Ammon's horn (tissue), 1 donor: ENCODE data around the gene TMBIM1.
"Not testable (repeated sequence)": the region's sequence is repeated elsewhere in the genome, so short reads cannot be mapped to it uniquely, and the experiment has no call there.

ENCODE experiments used
- DNase-seq: peaks from one replicate; pipeline ENCODE4 v3.0.0-alpha.2; 2016; ENCODE audit warnings: low spot score

Gene TMBIM1

GRCh38 chr2:218318241-218318640, 25.9 kb upstream of the TMBIM1 start:
- DNase-seq: no peak

GRCh38 chr2:218317835-218318234, 25.5 kb upstream of the TMBIM1 start:
- no peak for DNase-seq

GRCh38 chr2:218317303-218317630, 25.0 kb upstream of the TMBIM1 start:
- DNase-seq: no peak

GRCh38 chr2:218315397-218315796, 23.1 kb upstream of the TMBIM1 start:
- DNase-seq: no peak

GRCh38 chr2:218314764-218315163, 22.5 kb upstream of the TMBIM1 start:
- DNase-seq: not testable (repeated sequence)

- no peak for DNase-seq
Measured at GRCh38 chr2:218313356-218313755, 21.1 kb upstream of the TMBIM1 start.

- DNase-seq: no peak
Measured at GRCh38 chr2:218312267-218312756, 20.0 kb upstream of the TMBIM1 start.

GRCh38 chr2:218311541-218312266, 19.4 kb upstream of the TMBIM1 start:
- not testable (repeated sequence) for DNase-seq

GRCh38 chr2:218310853-218311540, 18.7 kb upstream of the TMBIM1 start:
- no peak for DNase-seq

- no peak for DNase-seq
Measured at GRCh38 chr2:218307415-218308090, 15.2 kb upstream of the TMBIM1 start.

GRCh38 chr2:218306184-218306920, 14.0 kb upstream of the TMBIM1 start:
- no peak for DNase-seq

GRCh38 chr2:218305383-218305782, 13.1 kb upstream of the TMBIM1 start:
- no peak for DNase-seq

- DNase-seq: peak; percentile 88
Measured at GRCh38 chr2:218301176-218301819, 9.0 kb upstream of the TMBIM1 start.

- no peak for DNase-seq
Measured at GRCh38 chr2:218300141-218300540, 7.8 kb upstream of the TMBIM1 start.

GRCh38 chr2:218298314-218298875, 6.1 kb upstream of the TMBIM1 start:
- peak; percentile 69 for DNase-seq

- DNase-seq: peak; percentile 89
Measured at GRCh38 chr2:218296847-218297246, 4.5 kb upstream of the TMBIM1 start.

GRCh38 chr2:218296200-218296599, 3.9 kb upstream of the TMBIM1 start:
- DNase-seq: no peak

- DNase-seq: no peak
Measured at GRCh38 chr2:218295029-218295428, 2.7 kb upstream of the TMBIM1 start.

- DNase-seq: no peak
Measured at GRCh38 chr2:218294430-218295022, 2.2 kb upstream of the TMBIM1 start.

- peak; percentile 8 for DNase-seq
Measured at GRCh38 chr2:218293715-218294429, 1.6 kb upstream of the TMBIM1 start.
